DND-41 (cell line): ENCODE results near the gene SRPK2.

Experiments
- ATAC-seq: fragments of 200-7000 bp; cut with Tn5 transposase; 3 replicates; pipeline ENCODE4 v1.9.1; 2021; ENCODE audit warnings: low read depth; ENCODE audit not compliant: insufficient read depth
- DNase-seq: peaks from one replicate; pipeline ENCODE4 v3.0.0-alpha.2; 2020
- H2AFZ ChIP-seq: 2 replicates; pipeline ENCODE4 v1.6.0; 2012; ENCODE audit warnings: low read depth, low read length
- H3K27ac ChIP-seq: 2 replicates; pipeline ENCODE4 v1.5.1; 2012; ENCODE audit warnings: low read length, inconsistent platforms
- H3K27me3 ChIP-seq: fragments of 200-600 bp; sonication (generic); 2 replicates; pipeline ENCODE4 v1.6.0; 2012; ENCODE audit warnings: low read length, mild to moderate bottlenecking, inconsistent platforms; ENCODE audit not compliant: insufficient read depth, poor library complexity
- H3K36me3 ChIP-seq: 2 replicates; pipeline ENCODE4 v1.5.1; 2012; ENCODE audit warnings: low read length, inconsistent platforms; ENCODE audit not compliant: insufficient read depth
- H3K4me1 ChIP-seq: 2 replicates; pipeline ENCODE4 v1.5.1; 2012; ENCODE audit warnings: mild to moderate bottlenecking, low read length; ENCODE audit not compliant: insufficient read depth
- H3K4me2 ChIP-seq: 2 replicates; pipeline ENCODE4 v1.6.0; 2012; ENCODE audit warnings: mild to moderate bottlenecking, moderate library complexity, low read length, inconsistent platforms; ENCODE audit not compliant: insufficient read depth
- H3K4me3 ChIP-seq, 2 experiments: fragments of 200-600 bp in 1 of 2; shearing (Covaris generic) in 1 of 2; 2 replicates each; pipeline ENCODE4 v1.5.1; 2012 to 2016; ENCODE audit warnings: inconsistent platforms in 2 of 2, low read length in 2 of 2, mild to moderate bottlenecking in 2 of 2, low read depth in 1 of 2, moderate library complexity in 1 of 2
- H3K79me2 ChIP-seq: 2 replicates; pipeline ENCODE4 v1.6.0; 2012; ENCODE audit warnings: low read length, inconsistent platforms; ENCODE audit not compliant: insufficient read depth
- H3K9ac ChIP-seq: 2 replicates; pipeline ENCODE4 v1.6.0; 2012; ENCODE audit warnings: low read depth, mild to moderate bottlenecking, inconsistent platforms, low read length, moderate library complexity
- H3K9me3 ChIP-seq: 2 replicates; pipeline ENCODE4 v1.5.1; 2012; ENCODE audit warnings: low read length, moderate library complexity, mild to moderate bottlenecking, inconsistent platforms; ENCODE audit not compliant: insufficient read depth, severe bottlenecking
- H4K20me1 ChIP-seq: 2 replicates; pipeline ENCODE4 v1.6.0; 2012; ENCODE audit warnings: low read length; ENCODE audit not compliant: insufficient read depth
- CTCF ChIP-seq: IDR thresholded peaks from 2 replicates; pipeline ENCODE4 v1.5.1; 2012; ENCODE audit warnings: borderline replicate concordance, low read length, moderate library complexity, mild to moderate bottlenecking; ENCODE audit not compliant: poor library complexity, severe bottlenecking; ENCODE audit errors: extremely low read depth
- EZH2 ChIP-seq: IDR thresholded peaks from 3 replicates; pipeline ENCODE4 v1.6.1; 2012; ENCODE audit warnings: borderline replicate concordance, low read depth, mild to moderate bottlenecking, moderate library complexity, low read length, inconsistent platforms; ENCODE audit not compliant: severe bottlenecking

Gene SRPK2

DNA sequence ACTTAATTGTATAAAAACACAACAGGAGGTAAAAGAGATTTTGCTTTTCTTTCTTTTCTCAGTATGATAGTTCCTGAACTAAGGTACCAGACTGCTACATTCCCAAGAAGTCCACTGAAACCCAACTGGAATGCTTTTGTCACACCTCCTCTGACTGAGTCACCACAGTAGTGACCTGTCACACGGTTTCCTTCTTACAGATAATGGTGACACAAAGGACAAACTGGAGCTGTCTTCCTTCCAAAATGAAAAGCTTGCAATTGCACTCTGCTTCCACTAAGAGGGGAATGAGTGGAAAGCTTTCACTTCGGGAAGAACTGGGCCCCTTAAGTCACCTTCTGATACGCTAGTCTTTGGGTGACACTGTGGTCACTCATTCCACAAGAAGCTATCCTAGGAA is 252.5 kb downstream of the SRPK2 start:
- Histone ChIP-seq H3K9ac (no peak overlapping the region), H2AFZ (no peak overlapping the region), H3K4me3 (no peak overlapping the region), H3K4me2 (no peak overlapping the region), H4K20me1 (peaks cover 91% of the 10 kb centered on the region), H3K27ac (no peak overlapping the region), H3K36me3 (peaks cover 96% of the 10 kb centered on the region), H3K79me2 (peaks cover 99% of the 10 kb centered on the region), H3K9me3 (no peaks in the 10 kb centered on the region), H3K4me1 (no peaks in the 10 kb centered on the region), H3K27me3 (no peaks in the 10 kb centered on the region)
- ATAC-seq, result no peak
- no peak for TF ChIP-seq CTCF
- no peak for TF ChIP-seq EZH2
- DNase-seq, result no peak

DNA sequence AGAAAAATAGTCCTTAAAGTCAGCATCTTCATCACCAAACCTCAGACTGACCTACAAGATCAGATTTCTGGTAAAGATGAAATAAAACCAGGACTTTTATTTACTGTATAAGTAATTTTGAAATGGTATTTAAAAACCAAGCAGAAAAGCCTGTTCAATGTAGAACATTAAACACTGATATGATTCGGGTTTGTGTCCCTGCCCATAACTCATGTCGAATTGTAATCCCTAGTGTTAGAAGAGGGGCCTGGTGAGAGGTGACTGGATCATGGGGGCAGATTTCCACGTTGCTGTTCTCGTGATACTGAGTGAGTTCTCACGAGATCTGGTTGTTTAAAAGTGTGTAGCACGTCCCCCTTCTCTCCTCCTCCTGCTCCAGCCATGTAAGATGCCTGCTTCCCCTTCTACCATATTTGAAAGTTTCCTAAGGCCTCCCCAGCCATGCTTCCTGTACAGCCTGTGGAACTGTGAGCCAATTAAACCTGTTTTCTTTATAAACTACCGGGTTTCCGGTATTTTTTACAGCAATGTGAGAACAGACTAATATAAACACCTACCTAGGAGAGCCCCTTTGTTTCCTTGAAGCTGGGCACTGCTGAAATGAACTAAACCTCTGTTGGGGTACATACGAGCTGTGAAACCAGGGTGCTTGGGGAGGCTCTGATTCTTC is 254.6 kb downstream of the SRPK2 start:
- Histone ChIP-seq H3K9me3 (no peaks in the 10 kb centered on the region), H3K4me2 (no peak overlapping the region), H4K20me1 (peaks cover 93% of the 10 kb centered on the region), H3K36me3 (peaks cover 99% of the 10 kb centered on the region), H3K4me1 (no peaks in the 10 kb centered on the region), H3K27ac (no peak overlapping the region), H3K27me3 (no peaks in the 10 kb centered on the region), H3K79me2 (peaks cover 99% of the 10 kb centered on the region), H2AFZ (no peak overlapping the region), H3K4me3 (no peak overlapping the region), H3K9ac (no peak overlapping the region)
- TF ChIP-seq CTCF, result no peak
- TF ChIP-seq EZH2, result no peak
- ATAC-seq (no peak), DNase-seq (no peak)

DNA sequence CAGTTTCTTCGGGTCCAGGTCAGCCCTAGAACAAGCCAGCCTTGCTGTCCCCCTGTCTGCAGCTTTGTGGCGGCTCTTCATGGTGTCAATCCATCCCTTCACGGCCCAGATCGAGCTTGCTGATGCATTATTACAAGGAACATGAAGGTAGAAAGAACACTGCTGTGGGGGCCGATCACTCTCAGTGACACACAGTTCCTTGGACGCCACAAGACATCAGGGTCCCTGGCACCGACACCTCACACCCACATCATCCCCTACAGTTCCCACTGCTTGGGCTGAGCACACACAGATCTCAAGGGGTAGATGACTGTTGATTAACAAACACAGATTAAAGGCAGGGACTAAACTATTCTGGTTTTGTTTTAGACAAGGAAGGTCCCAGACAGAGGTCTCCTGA is 255.4 kb downstream of the SRPK2 start:
- Histone ChIP-seq H3K27me3 (no peaks in the 10 kb centered on the region), H3K36me3 (peaks cover 99% of the 10 kb centered on the region), H3K4me3 (no peak overlapping the region), H4K20me1 (peaks cover 92% of the 10 kb centered on the region), H2AFZ (no peak overlapping the region), H3K9ac (no peak overlapping the region), H3K27ac (no peak overlapping the region), H3K9me3 (no peaks in the 10 kb centered on the region), H3K79me2 (peaks cover 99% of the 10 kb centered on the region), H3K4me2 (no peak overlapping the region), H3K4me1 (no peaks in the 10 kb centered on the region)
- TF ChIP-seq EZH2 (no peak), CTCF (no peak)
- no peak for DNase-seq
- ATAC-seq, result no peak

GRCh38 chr7:105132835-105133234 is 255.9 kb downstream of the SRPK2 start:
- DNase-seq, result no peak
- H2AFZ ChIP-seq, result no peak overlapping the region
- no peaks in the 10 kb centered on the region for H3K9me3 ChIP-seq
- H3K79me2 ChIP-seq, result peaks cover 99% of the 10 kb centered on the region
- ATAC-seq, result no peak
- no peak overlapping the region for H3K4me2 ChIP-seq
- H3K9ac ChIP-seq, result no peak overlapping the region
- peaks cover 99% of the 10 kb centered on the region for H3K36me3 ChIP-seq
- no peak overlapping the region for H3K4me3 ChIP-seq
- H3K27ac ChIP-seq, result no peak overlapping the region
- TF ChIP-seq CTCF (no peak), EZH2 (no peak)
- H3K4me1 ChIP-seq, result no peaks in the 10 kb centered on the region
- H3K27me3 ChIP-seq, result no peaks in the 10 kb centered on the region
- H4K20me1 ChIP-seq, result peaks cover 92% of the 10 kb centered on the region
